ENCODE data around the gene NCAPH2. TPM values are rescaled to one million over a fixed set of nuclear protein-coding genes. Genes with fewer than 3 reads are reported as not detected.
A peak's percentile ranks its signal among the peaks of the same experiment; 100 is the strongest.

Gene NCAPH2
- total RNA-seq, 1 donor = 27.5 TPM

DNA sequence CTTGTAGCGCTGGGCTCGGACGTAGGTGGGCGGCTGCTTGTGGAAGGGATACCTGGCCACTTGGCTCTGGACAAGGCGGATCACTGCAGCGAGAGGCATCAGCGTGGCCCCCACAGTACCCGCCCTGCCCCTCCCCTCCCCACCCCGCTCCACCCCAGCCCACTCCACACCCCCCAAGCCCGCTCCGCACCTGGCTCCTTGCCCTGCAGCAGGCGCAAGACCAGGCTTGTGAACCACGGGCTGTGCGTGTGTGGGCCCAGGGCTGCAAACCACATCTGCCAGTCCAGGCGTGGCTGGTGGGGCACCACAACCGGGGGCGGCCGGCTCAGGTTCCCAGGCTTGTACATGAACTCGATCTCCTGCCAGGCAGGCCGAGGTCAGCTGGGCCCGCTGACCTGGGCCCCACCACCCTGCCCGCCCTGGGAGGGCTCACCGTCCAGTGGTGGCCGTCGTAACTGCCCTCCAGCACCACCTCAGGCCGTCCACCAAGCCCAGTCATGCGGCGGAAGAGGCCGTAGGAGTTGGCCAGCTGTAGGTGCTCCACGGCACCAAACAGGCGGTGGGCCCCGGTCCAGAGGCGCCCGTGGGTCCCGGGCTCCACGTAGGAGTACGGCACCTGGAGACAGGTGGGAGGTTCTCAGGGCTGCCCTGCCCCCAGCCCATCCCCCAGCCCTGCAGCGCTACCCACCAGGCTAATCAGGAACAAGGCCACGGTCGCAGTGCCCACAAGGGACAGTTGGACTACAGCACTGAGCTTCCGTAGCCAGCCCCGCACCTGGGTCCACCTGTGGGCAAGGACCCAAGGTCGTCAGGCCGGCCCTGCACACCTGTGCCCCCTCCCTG lies 3.4 kb upstream of the NCAPH2 start:
- no peak overlapping the region for H3K4me2 ChIP-seq (ENCODE audit: insufficient read depth, low read length)
- no peak overlapping the region for H3K27ac ChIP-seq (ENCODE audit: low read depth, low read length)
- DNase-seq (ENCODE audit: insufficient read length, low spot score, missing footprints) = peak; percentile 65
- TF ChIP-seq, protein P1, sequence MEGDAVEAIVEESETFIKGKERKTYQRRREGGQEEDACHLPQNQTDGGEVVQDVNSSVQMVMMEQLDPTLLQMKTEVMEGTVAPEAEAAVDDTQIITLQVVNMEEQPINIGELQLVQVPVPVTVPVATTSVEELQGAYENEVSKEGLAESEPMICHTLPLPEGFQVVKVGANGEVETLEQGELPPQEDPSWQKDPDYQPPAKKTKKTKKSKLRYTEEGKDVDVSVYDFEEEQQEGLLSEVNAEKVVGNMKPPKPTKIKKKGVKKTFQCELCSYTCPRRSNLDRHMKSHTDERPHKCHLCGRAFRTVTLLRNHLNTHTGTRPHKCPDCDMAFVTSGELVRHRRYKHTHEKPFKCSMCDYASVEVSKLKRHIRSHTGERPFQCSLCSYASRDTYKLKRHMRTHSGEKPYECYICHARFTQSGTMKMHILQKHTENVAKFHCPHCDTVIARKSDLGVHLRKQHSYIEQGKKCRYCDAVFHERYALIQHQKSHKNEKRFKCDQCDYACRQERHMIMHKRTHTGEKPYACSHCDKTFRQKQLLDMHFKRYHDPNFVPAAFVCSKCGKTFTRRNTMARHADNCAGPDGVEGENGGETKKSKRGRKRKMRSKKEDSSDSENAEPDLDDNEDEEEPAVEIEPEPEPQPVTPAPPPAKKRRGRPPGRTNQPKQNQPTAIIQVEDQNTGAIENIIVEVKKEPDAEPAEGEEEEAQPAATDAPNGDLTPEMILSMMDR (IDR thresholded peaks at IDR 0.05; ENCODE audit: extremely low read depth, low read depth, low read length) = no peak
- no peaks in the 10 kb centered on the region for H3K27me3 ChIP-seq (ENCODE audit: insufficient read depth, low read length)
- no peaks in the 10 kb centered on the region for H3K9me3 ChIP-seq (ENCODE audit: low read depth, low read length)
- peaks cover 13% of the 10 kb centered on the region for H3K4me1 ChIP-seq (ENCODE audit: insufficient read depth, low read length)
- H3K79me2 ChIP-seq (ENCODE audit: insufficient read depth, low read length) = peaks cover 39% of the 10 kb centered on the region
- no peak overlapping the region for H2AFZ ChIP-seq (ENCODE audit: low read length)
- H4K20me1 ChIP-seq (ENCODE audit: insufficient read depth, low read length) = peaks cover 12% of the 10 kb centered on the region
- no peak overlapping the region for H3K4me3 ChIP-seq (ENCODE audit: insufficient read depth, low read length)
- H3K36me3 ChIP-seq (ENCODE audit: insufficient read depth, low read length) = peaks cover 17% of the 10 kb centered on the region

DNA sequence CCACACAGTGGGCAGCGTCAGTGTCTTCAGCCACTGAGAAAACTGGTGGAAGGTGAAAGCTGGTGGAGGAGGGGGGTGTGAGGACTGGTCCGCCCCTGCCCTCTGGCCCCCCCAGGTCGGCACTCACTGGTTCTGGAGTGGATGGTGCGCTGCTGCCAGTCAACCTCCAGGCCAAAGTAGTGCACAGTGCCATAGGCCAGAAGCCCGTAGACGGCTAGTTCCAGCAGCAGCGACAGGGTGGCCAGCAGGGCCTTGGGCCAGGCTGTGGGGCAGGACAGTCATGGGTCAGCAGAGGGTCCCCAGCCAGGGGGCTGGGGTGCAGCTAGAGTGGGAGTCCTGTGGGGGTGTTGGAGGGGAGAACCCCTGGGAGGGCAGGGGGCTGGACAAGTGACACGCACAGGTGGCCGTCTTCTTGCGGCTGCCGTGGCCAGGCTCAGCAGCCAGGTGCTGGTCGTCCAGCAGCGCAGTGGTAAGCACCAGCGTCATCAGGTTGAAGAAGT lies 2.7 kb upstream of the NCAPH2 start:
- no peak overlapping the region for H2AFZ ChIP-seq (ENCODE audit: low read length)
- peaks cover 12% of the 10 kb centered on the region for H4K20me1 ChIP-seq (ENCODE audit: insufficient read depth, low read length)
- no peak overlapping the region for H3K27ac ChIP-seq (ENCODE audit: low read depth, low read length)
- peaks cover 47% of the 10 kb centered on the region for H3K79me2 ChIP-seq (ENCODE audit: insufficient read depth, low read length)
- peaks cover 17% of the 10 kb centered on the region for H3K36me3 ChIP-seq (ENCODE audit: insufficient read depth, low read length)
- no peaks in the 10 kb centered on the region for H3K9me3 ChIP-seq (ENCODE audit: low read depth, low read length)
- H3K4me1 ChIP-seq (ENCODE audit: insufficient read depth, low read length) = peaks cover 13% of the 10 kb centered on the region
- no peak overlapping the region for H3K4me3 ChIP-seq (ENCODE audit: insufficient read depth, low read length)
- TF ChIP-seq, protein P1 (IDR thresholded peaks at IDR 0.05; ENCODE audit: extremely low read depth, low read depth, low read length) = no peak
- peak; percentile 44 for DNase-seq (ENCODE audit: insufficient read length, low spot score, missing footprints)
- H3K4me2 ChIP-seq (ENCODE audit: insufficient read depth, low read length) = no peak overlapping the region
- no peaks in the 10 kb centered on the region for H3K27me3 ChIP-seq (ENCODE audit: insufficient read depth, low read length)

DNA sequence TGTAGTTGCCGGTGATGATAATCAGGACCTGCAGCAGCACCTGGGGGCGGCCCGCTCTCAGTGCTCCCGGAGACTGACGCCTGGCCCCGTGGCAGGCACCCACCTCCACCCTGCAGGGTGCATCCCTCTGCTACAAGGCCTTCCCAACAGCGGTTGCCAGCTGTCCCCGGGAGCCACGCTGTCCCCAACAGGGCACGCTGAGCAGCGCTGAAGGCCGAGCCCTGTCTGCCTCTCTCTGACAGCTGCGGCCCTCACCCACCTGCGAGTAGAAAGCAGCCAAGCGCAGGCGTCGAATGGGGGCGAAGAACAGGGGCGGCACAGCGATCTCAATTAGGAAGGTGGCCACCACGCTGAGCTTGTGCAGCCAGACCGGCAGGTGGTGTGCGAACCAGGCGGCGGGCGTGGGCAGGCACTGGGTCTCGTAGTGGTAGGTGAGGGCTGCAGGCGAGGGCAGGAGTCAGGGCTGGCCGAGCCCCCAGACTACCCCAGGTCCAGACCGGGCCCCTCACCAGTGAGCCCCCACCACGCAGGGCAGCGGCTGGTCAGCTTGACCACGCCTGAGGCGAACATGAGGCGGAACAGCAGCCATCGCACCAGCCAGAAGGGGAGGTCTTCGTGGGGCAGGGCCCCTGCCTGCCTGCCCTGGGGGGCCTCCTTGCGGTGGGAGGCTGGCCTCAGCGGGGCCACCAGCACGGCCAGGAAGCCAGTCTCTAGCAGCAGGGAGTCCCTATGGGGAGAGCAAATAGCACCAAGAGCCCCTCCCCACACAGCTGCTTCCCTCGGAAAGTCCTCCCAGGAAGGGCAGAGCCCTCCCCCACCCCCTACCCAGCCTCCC lies 2.0 kb upstream of the NCAPH2 start:
- TF ChIP-seq, protein P1 (IDR thresholded peaks at IDR 0.05; ENCODE audit: extremely low read depth, low read depth, low read length) = no peak
- Histone ChIP-seq H3K27me3 (ENCODE audit: insufficient read depth, low read length) (no peaks in the 10 kb centered on the region), H3K36me3 (ENCODE audit: insufficient read depth, low read length) (peaks cover 17% of the 10 kb centered on the region), H3K4me2 (ENCODE audit: insufficient read depth, low read length) (peak overlapping the region; percentile 95), H2AFZ (ENCODE audit: low read length) (no peak overlapping the region), H3K4me1 (ENCODE audit: insufficient read depth, low read length) (peaks cover 13% of the 10 kb centered on the region), H3K4me3 (ENCODE audit: insufficient read depth, low read length) (peak overlapping the region; percentile 99), H3K79me2 (ENCODE audit: insufficient read depth, low read length) (peaks cover 50% of the 10 kb centered on the region), H4K20me1 (ENCODE audit: insufficient read depth, low read length) (peaks cover 12% of the 10 kb centered on the region), H3K27ac (ENCODE audit: low read depth, low read length) (no peak overlapping the region), H3K9me3 (ENCODE audit: low read depth, low read length) (no peaks in the 10 kb centered on the region)
- peak; percentile 85 for DNase-seq (ENCODE audit: insufficient read length, low spot score, missing footprints)
